HL-60 (cell line): Measurements from ENCODE around the gene SCN5A.

Experiments
- DNase-seq, 2 experiments: peaks; one replicate each; pipeline ENCODE4 v3.0.0-alpha.2; 2010 to 2020; ENCODE audit warnings: low read depth in 1 of 2, low spot score in 1 of 2
- H3K27ac ChIP-seq: fragments of 250-450 bp; sonication (Bioruptor Pico); replicated peaks from 2 replicates; pipeline ENCODE4 v1.5.1; 2020; ENCODE audit warnings: mild to moderate bottlenecking, moderate library complexity
- H3K27me3 ChIP-seq: fragments of 250-450 bp; sonication (Bioruptor Pico); 2 replicates; pipeline ENCODE4 v1.5.1; 2021; ENCODE audit warnings: mild to moderate bottlenecking, moderate library complexity; ENCODE audit not compliant: insufficient read depth, poor library complexity, severe bottlenecking
- H3K4me3 ChIP-seq: replicated peaks from 2 replicates; pipeline ENCODE4 v1.5.1; 2011; ENCODE audit warnings: mild to moderate bottlenecking, control low read depth, low read length; ENCODE audit not compliant: insufficient read depth
- CTCF ChIP-seq: IDR thresholded peaks from one replicate; pipeline ENCODE4 v1.5.1; 2011; ENCODE audit warnings: low read length, control low read depth, inconsistent platforms; ENCODE audit not compliant: insufficient read depth
- GABPA ChIP-seq: IDR thresholded peaks from 2 replicates; pipeline ENCODE4 v1.6.1; 2012; ENCODE audit warnings: low read depth
- POLR2AphosphoS5 ChIP-seq: IDR thresholded peaks from 2 replicates; pipeline ENCODE4 v1.6.1; 2012; ENCODE audit warnings: low read depth
- REST ChIP-seq: IDR thresholded peaks from 2 replicates; pipeline ENCODE4 v1.6.1; 2012; ENCODE audit warnings: low read depth; ENCODE audit not compliant: insufficient replicate concordance
- SPI1 ChIP-seq: IDR thresholded peaks from 2 replicates; pipeline ENCODE4 v1.6.1; 2012; ENCODE audit warnings: low read depth, mild to moderate bottlenecking, borderline replicate concordance

Gene SCN5A

DNA sequence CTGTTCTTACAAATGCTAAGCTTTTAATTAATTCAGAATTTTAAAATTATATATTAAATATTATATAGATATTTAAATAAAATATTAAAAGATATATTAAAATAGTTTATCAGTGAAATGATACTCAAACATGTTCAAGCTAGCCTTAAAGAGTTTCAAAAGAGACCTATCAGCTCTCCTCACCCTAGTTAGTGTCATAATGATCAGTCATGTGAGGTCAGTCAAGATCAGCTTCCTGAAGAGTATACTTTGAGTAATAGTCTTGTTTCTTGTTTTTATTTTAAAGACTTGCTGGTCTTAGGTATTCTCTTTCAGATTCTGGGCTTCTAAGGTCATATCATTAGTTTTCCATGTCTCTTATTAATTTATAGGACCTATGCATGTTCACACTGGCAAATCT is 138.9 kb downstream of the SCN5A start:
- Histone ChIP-seq H3K4me3 (no peak overlapping the region), H3K27me3 (no peaks in the 10 kb centered on the region), H3K27ac (no peak overlapping the region)
- DNase-seq = no peak
- TF ChIP-seq REST (no peak), POLR2AphosphoS5 (no peak), GABPA (no peak), SPI1 (no peak), CTCF (no peak)

GRCh38 chr3:38509732-38510131 is 139.8 kb downstream of the SCN5A start:
- DNase-seq = no peak
- no peak for TF ChIP-seq GABPA
- no peak for TF ChIP-seq POLR2AphosphoS5
- no peak for TF ChIP-seq SPI1
- TF ChIP-seq CTCF = no peak
- TF ChIP-seq REST = no peak
- no peaks in the 10 kb centered on the region for H3K27me3 ChIP-seq

GRCh38 chr3:38507120-38507519 is 142.4 kb downstream of the SCN5A start:
- Histone ChIP-seq H3K27me3 (no peaks in the 10 kb centered on the region), H3K27ac (no peak overlapping the region), H3K4me3 (no peak overlapping the region)
- DNase-seq = no peak
- TF ChIP-seq SPI1 (peak; percentile 72), GABPA (no peak), POLR2AphosphoS5 (no peak)

More at GRCh38 chr3:38509732-38510131, 139.8 kb downstream of the SCN5A start:
- Histone ChIP-seq H3K27ac (no peak overlapping the region), H3K4me3 (no peak overlapping the region)

- Histone ChIP-seq H3K27ac (no peak overlapping the region), H3K4me3 (no peak overlapping the region), H3K27me3 (no peaks in the 10 kb centered on the region)
- TF ChIP-seq CTCF (no peak), REST (no peak), GABPA (no peak)
- DNase-seq = no peak
Measured at GRCh38 chr3:38500688-38501417, 148.6 kb downstream of the SCN5A start.
